Fibroblast of villous mesenchyme (primary cell): ENCODE results near the gene APBB3. TPM values are rescaled to one million over a fixed set of nuclear protein-coding genes. Genes with fewer than 3 reads are reported as not detected.
"Not testable (repeated sequence)": the region's sequence is repeated elsewhere in the genome, so short reads cannot be mapped to it uniquely, and the experiment has no call there.

Source experiments
- DNase-seq: peaks from one replicate; pipeline ENCODE4 v3.0.0-alpha.2; 2010; ENCODE audit warnings: low read depth
- H3K4me3 ChIP-seq: 2 replicates; pipeline ENCODE4 v1.5.1; 2011; ENCODE audit warnings: low read depth, mild to moderate bottlenecking, low read length
- total RNA-seq: library from RNA; depleted of rRNA; stranded (reverse); fragments of >200 nt; gene quantifications from 2 replicates; pipeline ENCODE4 v1.2.3, GENCODE V29; 2012
- TF ChIP-seq, protein P1 (sequence below): IDR thresholded peaks from 2 replicates; pipeline ENCODE4 v1.5.1; 2012; ENCODE audit warnings: low read depth, mild to moderate bottlenecking, low read length; ENCODE audit not compliant: insufficient read depth

The APBB3 gene
- total RNA-seq, 1 donor: 14.7 TPM

DNA sequence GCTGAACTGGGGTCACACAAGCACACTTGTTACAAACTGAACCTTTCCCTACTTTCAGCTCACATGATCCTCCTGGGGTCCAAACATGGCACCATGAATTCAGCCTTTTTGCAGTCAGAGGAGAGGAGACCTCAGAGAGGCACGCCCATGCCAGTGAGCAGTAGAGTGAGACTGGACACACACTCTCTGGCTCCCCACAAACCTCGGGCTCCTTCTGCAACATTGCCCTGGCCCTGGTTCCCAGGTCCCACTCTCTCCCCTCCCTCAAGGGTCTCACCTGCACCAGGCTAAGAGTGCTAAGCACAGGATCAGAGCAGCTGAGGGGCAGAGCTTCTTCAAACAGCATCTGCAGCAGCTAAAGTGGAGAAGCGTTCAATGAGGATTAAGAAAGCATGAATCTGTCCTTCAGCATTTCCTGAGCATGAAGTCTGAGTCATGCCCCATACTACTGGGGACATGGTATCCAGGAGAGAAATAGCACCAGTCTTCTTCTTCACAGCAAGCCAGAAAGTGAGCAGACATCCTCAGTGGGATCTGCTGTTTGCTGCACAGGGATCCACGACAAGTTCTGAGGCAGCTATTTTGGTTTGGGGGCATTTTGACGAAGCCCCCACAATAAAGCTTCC lies 27.5 kb upstream of the APBB3 start:
- H3K4me3 ChIP-seq: no peak overlapping the region
- DNase-seq: peak; percentile 52
- TF ChIP-seq, protein P1, sequence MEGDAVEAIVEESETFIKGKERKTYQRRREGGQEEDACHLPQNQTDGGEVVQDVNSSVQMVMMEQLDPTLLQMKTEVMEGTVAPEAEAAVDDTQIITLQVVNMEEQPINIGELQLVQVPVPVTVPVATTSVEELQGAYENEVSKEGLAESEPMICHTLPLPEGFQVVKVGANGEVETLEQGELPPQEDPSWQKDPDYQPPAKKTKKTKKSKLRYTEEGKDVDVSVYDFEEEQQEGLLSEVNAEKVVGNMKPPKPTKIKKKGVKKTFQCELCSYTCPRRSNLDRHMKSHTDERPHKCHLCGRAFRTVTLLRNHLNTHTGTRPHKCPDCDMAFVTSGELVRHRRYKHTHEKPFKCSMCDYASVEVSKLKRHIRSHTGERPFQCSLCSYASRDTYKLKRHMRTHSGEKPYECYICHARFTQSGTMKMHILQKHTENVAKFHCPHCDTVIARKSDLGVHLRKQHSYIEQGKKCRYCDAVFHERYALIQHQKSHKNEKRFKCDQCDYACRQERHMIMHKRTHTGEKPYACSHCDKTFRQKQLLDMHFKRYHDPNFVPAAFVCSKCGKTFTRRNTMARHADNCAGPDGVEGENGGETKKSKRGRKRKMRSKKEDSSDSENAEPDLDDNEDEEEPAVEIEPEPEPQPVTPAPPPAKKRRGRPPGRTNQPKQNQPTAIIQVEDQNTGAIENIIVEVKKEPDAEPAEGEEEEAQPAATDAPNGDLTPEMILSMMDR: no peak

DNA sequence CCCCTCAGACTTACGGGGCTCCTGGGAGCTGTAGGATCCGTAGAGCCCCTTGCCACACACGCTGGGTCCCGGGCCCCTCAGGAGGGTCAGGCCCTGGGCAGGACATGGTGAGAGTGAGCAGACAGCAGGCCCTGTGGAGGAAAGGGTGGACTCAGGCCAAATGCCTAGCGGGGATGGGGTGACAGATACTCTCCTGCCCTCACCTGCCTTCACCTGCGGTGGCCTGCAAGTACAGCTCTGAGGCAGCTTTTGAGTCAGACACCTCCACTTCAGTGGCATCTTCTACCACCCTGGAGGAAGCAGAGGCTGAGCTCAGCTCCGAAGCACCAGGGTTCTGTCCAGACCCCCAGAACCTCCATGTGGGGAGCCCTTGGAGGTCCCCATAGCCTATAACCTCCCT lies 26.5 kb upstream of the APBB3 start:
- TF ChIP-seq, protein P1: no peak
- H3K4me3 ChIP-seq: no peak overlapping the region
- DNase-seq: no peak

DNA sequence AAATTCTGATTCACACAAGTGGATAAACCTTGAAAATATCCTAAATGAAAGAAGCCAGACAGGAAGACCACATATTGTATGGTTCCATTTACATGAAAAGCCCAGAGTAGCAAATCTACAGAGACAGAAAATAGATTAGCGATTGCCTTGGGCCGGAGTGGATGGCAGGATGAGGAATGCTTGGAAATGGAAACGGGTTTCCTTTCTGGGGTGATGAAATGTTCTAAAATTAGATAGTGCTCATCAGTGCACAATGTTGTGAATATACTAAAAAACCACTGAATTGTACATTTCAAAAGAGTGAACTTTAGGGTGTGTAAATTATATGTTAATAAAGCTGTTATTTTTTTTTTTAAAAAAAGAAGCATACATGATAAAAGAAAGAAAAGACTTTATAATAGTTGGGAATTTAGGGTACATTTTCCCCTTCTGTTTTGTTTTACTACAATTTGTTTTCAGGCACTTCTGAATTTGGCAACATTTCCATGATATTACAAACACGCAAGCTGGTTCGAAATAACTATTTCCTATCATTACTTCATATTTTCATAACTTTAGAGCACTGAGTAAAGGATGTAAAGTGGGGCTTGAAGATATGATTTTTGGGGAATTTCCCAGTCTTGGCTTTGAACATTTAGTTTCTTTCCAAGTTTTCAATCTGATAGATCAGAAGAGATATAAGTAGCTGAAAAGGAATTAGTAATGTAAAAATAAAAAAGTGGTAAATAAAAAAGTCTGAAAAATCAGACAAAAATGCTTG lies 24.1 kb upstream of the APBB3 start:
- DNase-seq: peak; percentile 45
- TF ChIP-seq, protein P1: no peak
- H3K4me3 ChIP-seq: no peak overlapping the region

DNA sequence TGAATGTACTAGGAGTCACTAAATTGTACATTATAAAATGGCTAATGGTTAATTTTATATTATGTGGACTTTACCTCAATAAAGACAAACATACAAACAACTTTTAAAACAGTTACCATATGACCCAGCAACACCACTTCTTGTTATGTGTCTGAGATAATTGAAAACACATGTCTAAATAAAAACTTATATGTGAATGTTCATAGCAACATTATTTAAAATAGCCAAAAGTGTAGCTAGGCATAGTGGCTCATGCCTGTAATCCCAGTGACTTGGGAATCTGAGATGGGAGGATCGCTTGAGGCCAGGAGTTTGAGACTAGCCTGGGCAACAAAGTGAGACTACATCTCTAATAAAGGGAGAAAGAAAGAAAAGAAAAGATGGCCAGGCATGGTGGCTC lies 23.1 kb upstream of the APBB3 start:
- TF ChIP-seq, protein P1: no peak
- H3K4me3 ChIP-seq: no peak overlapping the region
- DNase-seq: peak; percentile 21

DNA sequence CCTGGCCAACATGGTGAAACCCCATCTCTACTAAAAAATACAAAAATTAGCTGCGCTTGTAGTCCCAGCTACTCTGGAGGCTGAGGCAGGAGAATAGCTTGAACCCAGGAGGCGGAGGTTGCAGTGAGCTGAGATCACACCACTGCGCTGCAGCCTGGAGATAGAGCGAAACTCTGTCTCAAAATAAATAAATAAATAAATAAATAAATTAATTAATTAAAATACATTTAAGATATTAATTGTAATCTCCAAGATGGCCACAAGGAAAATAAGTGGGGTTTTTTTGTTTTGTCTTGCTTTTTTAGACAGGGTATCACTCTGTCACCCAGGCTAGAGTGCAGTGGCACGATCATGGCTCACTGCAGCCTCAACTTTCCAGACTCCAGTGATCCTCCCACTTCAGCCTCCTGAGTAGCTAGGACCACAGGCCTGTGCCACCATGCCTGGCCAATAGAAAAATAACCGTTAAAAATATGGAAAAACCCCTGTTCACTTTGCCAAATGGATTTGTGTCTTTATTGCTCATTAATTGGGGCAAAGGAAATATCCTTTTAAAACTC lies 14.9 kb upstream of the APBB3 start:
- H3K4me3 ChIP-seq, DNase-seq: not testable (repeated sequence)

DNA sequence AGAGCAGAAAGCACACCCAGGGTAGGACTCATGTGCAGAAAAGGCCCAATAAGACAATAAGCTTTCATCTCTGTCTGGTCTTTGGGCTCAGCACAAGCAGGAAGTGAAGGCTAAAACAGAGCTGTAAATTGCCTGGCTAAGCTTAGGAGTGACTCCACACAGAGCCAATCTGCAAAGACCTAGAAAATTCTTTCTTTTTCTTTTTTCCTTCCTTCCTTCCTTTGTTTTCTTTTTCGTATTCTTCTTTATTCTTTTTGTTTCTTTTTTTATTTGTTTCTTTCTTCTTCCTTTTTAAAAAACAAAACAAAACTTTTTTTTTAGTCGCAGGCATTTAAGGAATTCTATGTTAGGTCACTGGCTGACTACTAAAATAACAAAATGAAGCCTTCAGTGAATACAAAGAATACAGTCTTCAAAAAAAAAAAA lies 12.4 kb upstream of the APBB3 start:
- TF ChIP-seq, protein P1: no peak
- no peak overlapping the region for H3K4me3 ChIP-seq
- DNase-seq: peak; percentile 17

DNA sequence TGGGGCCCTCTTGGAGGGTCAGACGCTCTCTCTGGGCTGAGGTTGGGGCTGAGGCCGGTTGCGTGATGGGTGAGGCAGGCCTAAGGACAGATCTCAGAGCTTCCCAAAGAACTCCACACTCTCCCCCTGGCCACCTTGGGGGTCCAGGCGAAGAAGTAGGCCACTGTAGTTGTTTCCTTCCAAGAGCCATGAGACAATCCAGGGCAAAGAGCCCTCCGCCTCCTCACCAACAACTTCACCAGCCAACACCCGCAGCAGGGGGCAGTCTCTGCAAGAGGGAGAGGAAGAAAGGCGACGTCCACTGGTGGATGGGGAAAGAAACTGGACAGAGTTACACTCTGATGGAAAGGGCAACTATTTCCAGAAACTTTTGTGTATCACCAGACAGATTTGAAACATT lies 10.9 kb upstream of the APBB3 start:
- TF ChIP-seq, protein P1: peak; percentile 60
- H3K4me3 ChIP-seq: no peak overlapping the region
- peak; percentile 60 for DNase-seq
